SHP77 treated with DMSO at 0.1 percent for 48 hours (cell line): ENCODE measurements around the gene NPAS2.

ENCODE experiments used
- DNase-seq: peaks from one replicate; lab custom pipeline; 2025; lab: John Stamatoyannopoulos, UW

The NPAS2 gene

DNA sequence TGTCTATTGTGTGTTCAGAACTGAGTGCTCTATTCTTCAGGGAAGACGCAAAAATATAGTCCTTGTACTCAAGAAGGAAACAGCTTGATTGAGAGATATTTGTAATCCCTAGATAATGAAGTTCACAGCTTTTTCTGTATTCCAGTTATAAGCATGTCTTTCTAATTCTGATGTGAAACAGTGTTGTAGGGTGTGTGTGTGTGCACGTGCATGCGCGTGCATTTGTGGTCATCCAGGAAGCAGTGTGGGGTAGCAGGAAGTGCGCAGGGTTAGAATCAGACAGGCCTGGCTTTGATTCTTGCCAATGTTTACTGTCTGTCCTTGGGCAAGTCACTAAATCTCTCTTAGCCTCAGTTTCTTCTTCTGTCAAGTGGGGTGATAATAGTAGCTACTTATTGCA, 87.9 kb downstream of the NPAS2 start:
- no peak for DNase-seq

DNA sequence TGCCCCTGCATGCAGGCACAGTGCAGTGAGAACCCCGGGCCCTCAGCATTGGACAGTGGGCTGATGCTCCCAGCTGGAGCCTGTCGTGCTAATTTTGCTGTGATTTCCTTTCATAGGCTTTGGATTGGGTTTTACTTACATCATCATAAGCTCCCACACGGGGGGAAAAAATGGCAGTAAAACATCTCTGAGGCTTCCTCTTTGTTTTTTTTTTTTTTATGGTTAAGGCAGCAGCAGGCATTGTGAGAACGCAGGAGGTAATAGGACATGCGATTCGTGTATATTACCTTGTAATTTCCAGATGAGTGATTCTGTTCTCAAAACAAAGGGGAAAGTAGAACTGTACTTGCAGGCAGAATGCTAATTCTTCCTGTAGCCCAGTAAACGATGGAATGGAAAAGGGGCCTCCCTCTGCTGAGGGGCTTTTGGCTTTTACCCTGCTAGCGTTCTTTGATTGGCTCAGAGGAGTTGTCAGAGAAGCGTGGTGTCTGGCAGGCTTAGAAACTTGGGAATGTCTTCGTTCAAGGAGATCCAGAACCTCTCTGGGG, 89.7 kb downstream of the NPAS2 start:
- DNase-seq, result no peak

DNA sequence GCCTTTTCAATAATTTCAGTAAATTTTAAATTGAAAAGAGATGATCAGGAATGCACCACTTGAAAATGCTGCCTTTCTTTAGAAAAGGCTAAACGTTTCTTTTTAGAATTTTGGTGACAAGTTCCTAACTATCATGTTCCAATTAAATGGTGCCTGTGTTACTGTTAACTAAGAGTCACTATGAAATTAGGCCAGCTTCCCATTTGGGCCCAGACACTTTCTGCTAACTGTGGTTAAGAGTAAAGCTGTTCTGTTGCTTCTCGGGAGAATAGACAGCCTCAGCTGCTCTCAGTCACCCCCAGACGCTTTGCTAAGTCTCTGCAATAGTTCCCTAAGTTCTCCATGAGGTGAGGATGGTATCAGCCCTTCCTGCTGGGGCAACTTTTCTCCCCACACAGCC, 90.2 kb downstream of the NPAS2 start:
- no peak for DNase-seq

DNA sequence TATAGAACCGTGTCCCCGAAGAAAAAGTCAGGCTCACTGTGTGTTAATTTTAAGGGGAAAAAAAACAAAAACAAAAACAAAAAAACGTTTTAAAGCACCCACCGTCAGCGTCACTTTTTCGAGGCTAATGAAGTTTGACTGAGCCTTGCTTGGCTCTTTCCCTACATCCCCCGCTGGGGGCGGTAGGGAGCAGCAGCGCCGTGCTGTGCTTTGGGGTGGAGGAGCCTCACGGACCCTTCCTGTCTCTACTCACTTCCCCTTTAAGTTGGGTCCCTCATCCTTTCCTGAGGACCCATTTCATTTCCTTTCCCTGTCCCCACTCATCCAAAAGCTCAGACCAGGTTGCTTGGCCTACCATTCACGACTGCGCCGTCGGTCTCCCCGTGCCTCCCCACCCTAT, 99.4 kb downstream of the NPAS2 start:
- no peak for DNase-seq

DNA sequence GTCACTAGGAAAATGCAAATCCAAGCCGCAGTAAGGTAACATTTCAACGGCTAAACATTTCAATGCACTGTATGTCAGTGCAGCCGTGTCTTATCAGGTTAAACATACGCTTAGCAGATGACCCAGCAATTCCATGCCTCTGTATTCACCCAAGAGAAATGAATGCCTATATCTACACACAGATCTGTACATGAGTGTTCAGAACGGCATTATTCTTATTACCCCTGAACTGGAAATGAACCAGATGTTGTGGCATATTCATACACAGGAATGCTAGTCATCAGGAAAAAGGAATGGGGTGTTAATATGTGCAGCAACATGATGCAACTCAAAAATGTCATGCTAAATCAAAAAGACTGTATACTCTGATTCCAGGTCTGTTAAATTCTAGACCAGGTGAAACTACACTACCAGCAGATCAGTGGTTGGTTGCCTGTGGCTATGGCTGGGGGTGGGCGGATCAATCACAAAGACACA, 101.8 kb downstream of the NPAS2 start:
- DNase-seq, result no peak

DNA sequence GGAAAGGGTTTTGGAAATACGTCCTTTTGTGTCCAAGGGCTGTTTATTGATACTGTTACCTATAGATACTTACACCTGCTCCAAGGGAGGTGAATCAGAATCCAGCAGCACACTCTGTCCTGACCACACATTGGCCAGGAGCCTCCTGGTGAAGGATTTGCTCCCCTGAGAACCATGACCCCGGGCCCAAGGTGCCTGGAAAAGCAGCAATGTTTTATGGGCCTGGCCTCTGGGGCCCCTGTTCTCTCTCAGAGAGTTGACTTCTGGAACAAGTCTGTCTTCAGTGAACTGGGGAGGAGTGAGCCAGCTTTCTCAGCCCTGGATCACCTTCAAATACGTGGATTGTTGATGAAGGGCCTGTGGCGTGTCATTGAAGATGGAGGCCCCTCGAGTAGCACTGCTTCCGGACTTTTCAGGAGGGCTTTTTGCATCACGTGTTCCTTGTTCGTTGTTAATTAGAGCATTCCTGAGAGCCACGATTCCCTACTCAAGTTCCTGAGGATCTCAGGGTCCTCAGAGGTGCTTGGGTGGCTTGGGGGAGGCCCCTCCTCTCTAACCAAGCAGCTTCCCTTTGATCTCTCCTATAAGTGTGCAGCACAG, 103.6 kb downstream of the NPAS2 start:
- no peak for DNase-seq

DNA sequence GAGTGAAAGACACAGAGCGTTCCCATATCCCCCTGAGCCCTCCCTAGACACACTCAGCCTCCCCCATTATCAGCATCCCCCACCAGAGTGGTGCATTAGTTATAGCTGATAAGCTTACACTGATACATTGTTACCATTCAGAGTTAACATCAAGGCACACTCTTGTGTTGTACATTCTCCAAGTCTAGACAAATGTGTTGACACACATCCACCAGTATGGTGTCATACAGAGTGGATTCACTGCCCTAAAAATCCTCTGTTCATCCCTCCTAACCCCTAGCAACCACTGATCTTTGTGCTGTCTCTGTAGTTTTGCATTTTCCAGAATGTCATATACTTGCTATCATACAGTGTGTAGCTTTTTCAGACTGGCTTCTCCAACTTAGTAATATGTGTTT, 104.2 kb downstream of the NPAS2 start:
- DNase-seq, result no peak

DNA sequence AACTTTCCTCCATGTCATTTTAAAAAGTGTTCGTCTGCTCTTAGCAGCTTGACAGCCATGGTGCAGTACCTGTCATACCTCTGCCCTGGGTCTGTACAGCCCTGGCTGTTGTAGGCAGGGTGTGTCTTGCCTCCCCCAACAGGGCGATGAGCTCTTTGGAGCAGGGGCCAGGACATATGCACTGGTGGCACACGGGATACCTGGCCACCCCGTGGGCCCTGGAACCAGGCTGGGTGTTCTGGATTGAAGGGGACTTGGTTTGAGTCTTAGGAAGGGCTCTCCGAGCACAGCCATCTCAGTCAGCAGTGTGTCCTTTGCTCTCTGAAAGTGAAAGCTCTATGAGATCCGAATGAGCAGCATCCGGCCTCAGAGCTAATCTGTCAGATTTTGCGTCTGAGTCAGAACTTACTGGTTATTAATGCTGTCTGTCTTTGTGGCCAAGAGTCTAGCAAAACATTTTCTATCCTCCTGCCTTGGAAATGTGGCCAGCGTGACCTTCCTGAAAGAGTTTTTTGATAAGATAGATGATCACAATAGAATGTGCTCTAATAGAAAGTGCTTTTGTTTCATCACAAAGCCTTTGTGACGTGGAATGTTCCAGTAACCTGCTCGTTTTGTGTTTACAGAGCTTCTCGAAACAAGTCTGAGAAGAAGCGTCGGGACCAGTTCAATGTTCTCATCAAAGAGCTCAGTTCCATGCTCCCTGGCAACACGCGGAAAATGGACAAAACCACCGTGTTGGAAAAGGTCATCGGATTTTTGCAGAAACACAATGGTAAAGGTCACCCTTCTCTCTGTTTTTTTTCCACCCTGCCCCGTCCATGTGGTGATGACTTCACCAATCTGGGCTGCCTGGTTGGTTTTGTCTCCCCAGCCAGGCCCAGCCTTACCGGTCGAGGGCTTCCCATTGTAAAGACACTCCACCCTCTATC, 104.8 kb downstream of the NPAS2 start:
- DNase-seq, result no peak

DNA sequence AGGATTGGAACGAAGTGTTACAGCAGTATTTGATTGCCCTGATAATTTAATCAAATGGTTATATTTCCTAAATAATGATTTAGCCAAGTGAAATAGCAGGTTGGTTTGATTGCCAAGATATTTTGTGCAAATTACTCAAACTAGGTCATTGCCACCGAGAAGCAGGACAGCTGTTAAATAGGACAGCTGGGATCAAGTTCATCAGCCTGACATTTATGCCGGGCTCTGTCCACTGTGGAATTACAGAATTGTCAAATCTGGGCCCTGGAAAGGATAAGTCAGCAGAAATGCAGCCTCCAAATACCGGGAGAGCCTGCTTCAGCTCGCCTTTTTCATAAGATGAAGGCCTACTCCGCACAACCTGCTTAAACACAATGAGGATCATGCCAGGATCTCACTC, 108.3 kb downstream of the NPAS2 start:
- no peak for DNase-seq

DNA sequence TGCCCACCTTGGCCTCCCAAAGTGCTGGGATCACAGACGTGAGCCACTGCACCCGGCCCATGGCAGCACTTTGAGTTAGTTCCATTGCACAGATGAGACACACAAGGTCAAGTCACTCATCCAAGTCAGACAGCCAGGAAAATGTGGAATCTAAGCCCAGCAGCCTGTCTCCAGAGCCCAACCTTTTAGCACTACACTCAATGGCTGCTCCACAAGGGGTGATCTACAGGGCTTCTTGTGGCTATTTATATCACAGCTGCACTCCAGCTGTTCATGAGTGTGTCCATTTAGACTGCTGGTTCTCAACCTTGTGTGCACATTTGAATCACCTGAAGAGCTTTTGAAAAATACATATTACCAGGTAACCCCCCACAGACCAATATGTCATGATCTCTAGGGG, 109.2 kb downstream of the NPAS2 start:
- no peak for DNase-seq

DNA sequence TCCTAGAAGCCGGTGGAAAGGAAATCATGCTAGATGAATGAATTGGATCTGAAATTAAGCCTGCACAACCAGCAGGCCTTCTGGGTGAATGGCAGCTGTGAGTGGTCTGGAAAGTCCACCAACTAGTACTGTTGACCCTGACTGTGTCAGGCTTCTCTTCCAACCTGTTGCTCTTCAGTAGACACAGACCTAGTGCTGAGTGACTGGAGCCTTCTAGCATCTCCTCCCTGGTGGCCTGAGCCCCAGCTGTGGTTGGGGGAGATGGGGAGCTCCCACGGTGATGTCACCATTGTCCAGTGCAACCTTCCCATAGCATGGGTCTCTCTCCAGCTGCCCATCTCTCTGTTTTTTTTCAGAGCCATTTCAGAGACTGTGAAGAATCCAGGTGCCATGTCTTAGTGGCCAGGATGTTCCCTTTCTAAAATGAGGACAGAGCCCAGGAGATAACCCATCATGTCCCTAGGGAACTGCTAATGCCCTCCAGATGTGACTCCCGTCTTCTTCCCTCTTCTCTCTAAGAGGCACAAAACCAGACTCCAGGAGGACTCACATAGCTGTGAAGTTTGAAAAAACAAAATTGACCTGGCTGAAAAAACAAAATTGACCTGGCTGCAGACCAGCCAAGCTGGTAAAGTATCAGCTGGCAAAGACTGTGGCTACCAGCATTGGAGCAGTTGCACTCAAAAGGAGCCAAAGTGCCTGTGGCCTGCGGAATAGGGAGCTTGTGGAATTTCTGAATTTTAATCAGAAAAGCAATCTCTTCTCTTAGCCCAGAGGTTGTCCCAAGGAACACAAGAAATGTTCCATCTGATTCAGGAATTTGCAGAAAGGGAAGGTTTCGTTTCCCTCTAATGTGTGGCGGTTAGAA, 114.8 kb downstream of the NPAS2 start:
- no peak for DNase-seq

DNA sequence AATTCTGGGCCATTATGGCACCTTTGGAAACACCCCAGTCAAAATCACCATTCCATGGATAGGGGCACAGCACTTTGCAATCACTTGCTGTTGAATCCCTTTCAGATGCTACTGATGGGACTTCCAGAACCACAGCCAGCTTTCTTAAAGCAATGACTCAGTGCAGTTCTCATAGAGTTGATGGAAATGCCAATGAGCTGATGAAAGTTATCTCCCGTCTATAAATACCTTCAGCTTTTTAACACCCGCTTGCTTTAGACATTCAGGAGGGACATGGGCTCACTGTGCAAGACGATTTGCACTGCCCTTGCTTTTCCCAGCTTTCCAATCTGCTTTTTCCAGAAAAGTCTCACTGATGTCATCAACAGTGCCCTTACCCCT, 115.4 kb downstream of the NPAS2 start:
- DNase-seq, result no peak

DNA sequence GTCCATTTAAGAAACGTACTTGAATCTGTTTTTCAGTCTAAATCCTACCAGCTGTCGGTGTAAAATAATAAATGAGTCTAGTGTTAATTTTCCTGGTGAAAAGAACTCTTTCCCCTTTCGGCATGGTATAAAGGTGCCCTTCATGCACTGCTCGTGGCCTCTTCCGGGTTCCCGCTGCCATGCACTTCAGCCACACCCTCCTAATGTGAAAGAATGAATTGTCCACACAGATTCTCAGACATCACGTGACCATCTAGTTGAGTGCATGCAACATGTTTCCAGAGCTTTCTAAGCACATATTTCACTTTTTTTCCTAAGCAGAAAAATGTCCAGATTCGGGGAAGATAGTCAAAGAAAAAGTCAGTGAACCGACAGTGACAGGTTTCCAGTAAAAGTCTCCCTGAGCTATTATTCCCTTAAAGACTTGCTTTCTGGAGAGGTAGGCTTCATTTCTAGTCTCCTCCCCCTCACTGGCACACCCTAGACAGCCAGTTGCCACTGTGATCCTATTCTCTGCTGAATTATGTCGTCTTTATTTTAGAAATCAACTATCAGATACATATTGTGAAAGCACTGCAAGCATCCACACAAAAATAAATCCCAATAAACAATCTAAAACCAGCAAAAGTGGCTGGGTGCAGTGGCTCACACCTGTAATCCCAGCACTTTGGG, 116.3 kb downstream of the NPAS2 start:
- DNase-seq, result no peak

DNA sequence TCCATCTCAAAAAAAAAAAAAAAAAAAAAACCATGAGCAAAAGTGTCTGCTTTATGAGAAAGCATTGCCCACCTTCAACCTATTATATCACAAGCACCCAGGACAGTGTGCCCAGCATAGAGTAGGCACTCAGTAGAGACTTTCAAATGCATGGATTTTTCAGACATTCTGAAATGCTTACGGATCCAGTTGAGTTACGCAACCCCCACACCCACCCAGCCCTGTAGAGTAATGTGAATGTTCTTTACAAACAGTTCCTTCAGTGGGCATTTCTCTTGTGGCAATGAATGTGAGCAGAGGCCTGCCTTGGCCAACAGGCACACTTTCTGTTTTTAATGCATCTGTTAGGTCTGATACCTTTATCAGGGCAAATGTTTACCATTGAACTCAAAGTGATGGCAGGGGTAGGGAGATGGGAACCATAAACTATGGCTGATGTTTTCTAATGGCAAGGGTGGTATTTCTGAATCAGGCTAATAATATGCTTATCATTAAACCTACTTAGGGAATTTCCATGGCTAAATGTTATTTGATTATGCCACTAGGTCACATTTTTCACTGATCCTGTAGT, 117.1 kb downstream of the NPAS2 start:
- DNase-seq, result no peak

DNA sequence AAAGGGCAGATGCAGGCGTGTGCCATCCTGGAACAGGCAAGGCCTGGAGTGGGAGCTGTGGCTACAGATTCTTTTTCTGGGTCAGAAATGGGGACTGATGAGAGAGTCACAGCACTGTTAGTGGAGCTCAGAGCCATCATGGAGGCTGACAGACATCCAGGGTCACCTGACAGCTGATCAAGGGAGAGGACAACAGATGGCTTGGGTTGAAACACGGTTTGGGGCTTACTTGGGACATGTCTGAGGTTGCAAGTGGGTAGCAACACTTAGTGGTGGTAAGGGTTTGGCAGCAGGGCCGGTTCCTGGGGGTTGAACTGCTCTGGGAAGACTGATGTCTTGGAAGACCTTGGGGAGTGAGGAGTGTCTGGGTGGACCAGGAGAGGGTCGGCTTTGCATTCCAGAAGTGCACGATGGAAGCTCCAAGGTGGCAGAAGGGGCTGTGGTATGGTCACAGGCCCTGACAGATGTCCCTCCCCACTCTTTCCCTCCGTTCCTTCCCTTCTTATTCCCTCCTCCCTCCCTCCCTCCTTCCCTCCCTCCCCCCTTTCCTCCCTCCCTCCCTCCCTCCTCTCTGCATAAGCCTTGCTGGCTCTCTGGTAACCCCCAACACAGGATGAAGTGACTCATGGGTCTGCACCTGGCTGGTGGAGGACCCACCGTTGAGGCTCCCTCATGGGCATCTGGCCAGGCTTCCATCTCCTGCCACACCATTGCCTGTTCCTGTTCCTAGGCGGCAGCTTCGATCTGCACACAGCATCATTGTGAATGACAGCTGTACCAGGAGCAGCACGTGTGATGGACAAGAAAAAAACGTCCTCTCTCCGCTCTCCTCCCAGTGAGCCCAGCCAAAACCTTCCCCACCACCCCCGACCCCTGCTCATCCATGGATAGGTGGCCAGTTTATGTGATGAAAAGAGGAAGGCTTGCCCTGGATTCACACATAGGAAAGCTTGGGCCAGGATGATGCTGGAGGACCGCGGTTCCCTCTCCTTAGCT, 118.4 kb downstream of the NPAS2 start:
- DNase-seq, result no peak

DNA sequence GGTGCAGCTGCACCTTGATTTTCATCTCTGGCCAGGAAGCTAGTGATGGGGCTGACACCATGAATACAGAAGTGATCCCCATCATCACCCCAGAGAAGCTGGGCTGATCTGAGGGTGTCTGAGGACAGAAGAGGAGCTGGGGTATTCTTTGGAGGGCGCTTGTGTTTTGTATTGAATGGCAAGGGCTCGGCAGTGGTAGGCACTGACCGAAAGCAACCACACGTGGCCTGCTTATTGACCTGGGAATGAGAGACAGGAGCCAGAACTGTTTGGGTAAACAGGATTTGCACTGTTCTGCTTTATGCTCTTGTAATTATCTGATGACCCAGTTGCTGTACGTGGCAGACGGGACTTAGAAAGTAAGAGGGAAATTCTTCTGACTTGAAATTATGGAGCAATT, 119.5 kb downstream of the NPAS2 start:
- DNase-seq, result no peak

DNA sequence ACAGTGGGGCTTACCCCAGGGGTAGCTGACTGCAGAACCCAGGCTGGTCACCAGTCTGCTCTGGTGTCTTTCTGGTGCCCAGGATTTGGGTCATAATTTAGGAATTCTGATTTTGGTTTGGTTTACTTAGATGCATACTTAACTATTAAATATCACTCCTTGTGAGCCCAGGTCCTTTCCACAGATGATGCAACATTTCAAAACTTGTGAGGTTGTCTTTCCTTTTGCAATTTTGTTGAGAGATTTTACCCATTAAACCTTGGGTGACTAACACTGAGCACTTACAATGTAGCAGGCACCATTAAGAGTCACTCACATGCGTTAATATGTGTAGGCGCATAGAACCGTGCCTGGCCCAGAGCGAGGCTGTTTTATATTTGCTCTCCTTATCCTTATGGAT, 120.3 kb downstream of the NPAS2 start:
- DNase-seq, result no peak

DNA sequence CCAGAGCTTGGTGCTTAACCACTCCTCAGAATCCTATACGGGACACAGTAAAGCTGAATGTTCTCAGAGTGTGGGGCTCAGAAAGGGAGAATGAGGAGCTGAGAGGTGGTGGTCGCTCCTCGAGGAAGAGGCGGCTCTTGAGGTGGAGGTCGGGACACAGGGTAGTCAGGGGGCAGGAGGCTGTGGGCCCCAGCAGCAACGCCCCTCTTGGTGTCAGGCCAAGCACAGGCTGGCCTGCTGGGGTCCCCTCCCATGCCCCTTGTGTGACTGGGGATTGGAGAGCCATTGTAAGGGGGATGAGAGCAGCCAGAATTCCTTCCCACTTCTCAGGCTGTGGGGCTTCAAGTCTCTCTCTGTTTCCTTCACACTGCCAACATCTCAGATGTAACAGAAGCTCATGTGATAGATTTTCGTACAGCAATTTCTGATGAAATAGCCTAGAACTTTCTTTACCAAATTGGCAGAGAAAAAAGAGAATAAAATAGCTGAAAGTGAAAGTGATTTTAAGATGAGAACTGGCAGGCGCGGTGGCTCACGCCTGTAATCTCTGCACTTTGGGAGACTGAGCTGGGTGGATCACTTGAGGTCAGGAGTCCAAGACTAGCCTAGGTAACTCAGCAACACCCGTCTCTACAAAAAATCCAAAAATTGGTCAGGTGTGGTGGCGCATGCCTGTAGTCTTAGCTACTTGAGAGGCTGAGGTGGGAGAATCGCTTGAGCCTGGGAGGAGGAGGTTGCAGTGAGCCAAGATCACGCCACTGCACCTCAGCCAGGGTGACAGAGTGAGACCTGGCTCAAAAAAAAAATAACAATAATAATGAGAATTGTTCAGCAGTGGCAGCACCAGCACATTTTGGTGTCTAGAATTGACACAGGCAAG, 121.1 kb downstream of the NPAS2 start:
- no peak for DNase-seq

DNA sequence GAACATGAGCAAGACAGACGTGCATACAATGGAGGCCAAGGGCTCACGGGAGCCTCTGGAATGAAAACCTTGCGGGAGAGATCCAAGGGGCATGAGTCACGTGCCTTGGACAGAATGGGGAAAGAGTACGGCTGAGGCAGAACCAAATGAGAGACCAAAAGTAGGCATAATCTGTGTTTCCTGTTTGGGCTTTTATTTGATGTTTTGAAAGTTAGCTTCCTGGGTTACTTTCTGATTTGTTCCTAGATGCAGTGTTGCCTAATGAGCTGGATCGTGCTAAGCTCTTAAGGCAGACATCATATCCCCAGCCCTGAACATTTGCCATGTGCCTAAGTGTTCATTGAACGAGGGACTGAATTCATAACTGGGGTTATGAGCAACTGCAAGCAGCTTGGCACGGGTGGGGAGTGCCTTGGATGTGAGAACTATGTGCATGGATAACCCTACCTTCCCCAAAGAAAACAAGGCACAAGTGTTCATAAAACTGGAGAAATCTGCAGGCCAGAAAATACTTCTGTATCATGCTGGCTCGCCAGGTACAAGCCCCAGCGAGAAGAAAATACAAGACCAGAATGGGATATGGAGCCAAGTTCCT, 121.8 kb downstream of the NPAS2 start:
- no peak for DNase-seq
